Measurements from ENCODE around the gene SCYGR6. TPM values are rescaled to one million over a fixed set of nuclear protein-coding genes. Genes with fewer than 3 reads are reported as not detected.
A peak's percentile ranks its signal among the peaks of the same experiment; 100 is the strongest.

The SCYGR6 gene
- total RNA-seq, result not detected

DNA sequence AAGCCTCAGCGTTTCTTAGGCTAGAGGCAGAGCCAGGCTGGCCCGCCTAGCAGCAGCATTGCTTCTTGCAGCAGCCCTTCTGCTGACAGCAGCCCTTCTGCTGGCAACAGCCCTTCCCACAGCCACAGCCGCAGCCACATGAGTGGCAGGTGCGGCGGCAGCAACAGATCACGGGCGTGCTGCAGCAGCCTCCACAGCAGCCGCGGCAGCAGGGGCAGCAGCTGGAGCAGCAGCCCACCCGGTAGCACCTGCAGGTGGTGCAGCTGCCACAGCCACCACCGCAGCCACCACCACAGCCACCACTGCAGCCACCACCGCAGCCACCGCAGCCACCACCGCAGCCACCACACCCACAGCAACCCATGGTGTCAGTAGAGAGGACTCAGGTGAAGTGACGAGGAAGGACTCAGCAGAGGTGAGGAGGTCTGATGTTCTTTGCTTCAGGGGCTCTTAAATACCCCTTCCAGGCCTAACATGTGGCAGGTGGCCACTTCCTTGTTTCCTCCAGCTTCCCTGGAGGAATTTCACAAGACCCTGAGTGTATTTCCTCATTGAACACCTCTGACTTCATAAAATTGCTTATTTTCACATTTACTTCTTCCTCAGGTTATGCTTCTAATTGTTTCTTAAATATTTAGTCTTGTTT is at the start of gene SCYGR6:
TSS of gene SCYGR6 (minus strand) at position 364 of the 646 bp plus-strand sequence. CDS start at position 364, 0 bp downstream.
- H3K4me1 ChIP-seq (ENCODE audit: control insufficient read depth in 3 of 3, insufficient read depth in 3 of 3, low read length in 3 of 3), result no peaks in the 10 kb centered on the region

GRCh38 chr2:227774011-227774624 is 49.6 kb upstream of the SCYGR6 start:
- no peaks in the 10 kb centered on the region for H3K9me3 ChIP-seq (ENCODE audit: control insufficient read depth in 3 of 3, low read length in 3 of 3)
- H3K36me3 ChIP-seq (ENCODE audit: control insufficient read depth in 3 of 3, insufficient read depth in 3 of 3, low read length in 3 of 3), result no peaks in the 10 kb centered on the region
- H3K4me1 ChIP-seq (ENCODE audit: control insufficient read depth in 3 of 3, insufficient read depth in 3 of 3, low read length in 3 of 3), result no peaks in the 10 kb centered on the region
- no peak overlapping the region for H3K27ac ChIP-seq (ENCODE audit: low read depth, low read length)
- H3K9ac ChIP-seq (ENCODE audit: low read depth in 1 of 3, low read length in 3 of 3), result no peak overlapping the region
- H3K4me3 ChIP-seq (ENCODE audit: low read length in 3 of 3), result no peak overlapping the region
- H3K27me3 ChIP-seq (ENCODE audit: control insufficient read depth in 3 of 3, insufficient read depth in 3 of 3, low read length in 3 of 3), result no peaks in the 10 kb centered on the region

More for the DNA sequence above, at the start of gene SCYGR6:
- Histone ChIP-seq H3K4me3 (ENCODE audit: low read length in 3 of 3) (no peak within 1 kb of the TSS), H3K9me3 (ENCODE audit: control insufficient read depth in 3 of 3, low read length in 3 of 3) (no peaks in the 10 kb centered on the region), H3K36me3 (ENCODE audit: control insufficient read depth in 3 of 3, insufficient read depth in 3 of 3, low read length in 3 of 3) (no peaks in the 10 kb centered on the region), H3K27ac (ENCODE audit: low read depth, low read length) (no peak within 1 kb of the TSS), H3K27me3 (ENCODE audit: control insufficient read depth in 3 of 3, insufficient read depth in 3 of 3, low read length in 3 of 3) (peaks cover 0 to 4% (median 3%) of the 10 kb centered on the region in 3 donors), H3K9ac (ENCODE audit: low read depth in 1 of 3, low read length in 3 of 3) (no peak within 1 kb of the TSS)

GRCh38 chr2:227772932-227773331 is 48.4 kb upstream of the SCYGR6 start:
- no peak overlapping the region for H3K27ac ChIP-seq (ENCODE audit: low read depth, low read length)
- no peaks in the 10 kb centered on the region for H3K36me3 ChIP-seq (ENCODE audit: control insufficient read depth in 3 of 3, insufficient read depth in 3 of 3, low read length in 3 of 3)
- H3K4me3 ChIP-seq (ENCODE audit: low read length in 3 of 3), result no peak overlapping the region
- no peaks in the 10 kb centered on the region for H3K27me3 ChIP-seq (ENCODE audit: control insufficient read depth in 3 of 3, insufficient read depth in 3 of 3, low read length in 3 of 3)
- no peaks in the 10 kb centered on the region for H3K4me1 ChIP-seq (ENCODE audit: control insufficient read depth in 3 of 3, insufficient read depth in 3 of 3, low read length in 3 of 3)
- no peak overlapping the region for H3K9ac ChIP-seq (ENCODE audit: low read depth in 1 of 3, low read length in 3 of 3)
- no peaks in the 10 kb centered on the region for H3K9me3 ChIP-seq (ENCODE audit: control insufficient read depth in 3 of 3, low read length in 3 of 3)

- Histone ChIP-seq H3K27me3 (ENCODE audit: control insufficient read depth in 3 of 3, insufficient read depth in 3 of 3, low read length in 3 of 3) (no peaks in the 10 kb centered on the region), H3K9ac (ENCODE audit: low read depth in 1 of 3, low read length in 3 of 3) (peak overlapping the region in 1 of 3 donors; percentile 12), H3K27ac (ENCODE audit: low read depth, low read length) (no peak overlapping the region), H3K9me3 (ENCODE audit: control insufficient read depth in 3 of 3, low read length in 3 of 3) (no peaks in the 10 kb centered on the region), H3K36me3 (ENCODE audit: control insufficient read depth in 3 of 3, insufficient read depth in 3 of 3, low read length in 3 of 3) (no peaks in the 10 kb centered on the region), H3K4me1 (ENCODE audit: control insufficient read depth in 3 of 3, insufficient read depth in 3 of 3, low read length in 3 of 3) (no peaks in the 10 kb centered on the region), H3K4me3 (ENCODE audit: low read length in 3 of 3) (no peak overlapping the region)
Observed at GRCh38 chr2:227772197-227772661, 47.7 kb upstream of the SCYGR6 start.

GRCh38 chr2:227767830-227768229 is 43.3 kb upstream of the SCYGR6 start:
- H3K27ac ChIP-seq (ENCODE audit: low read depth, low read length), result no peak overlapping the region

GRCh38 chr2:227766373-227766883 is 41.9 kb upstream of the SCYGR6 start:
- H3K27me3 ChIP-seq (ENCODE audit: control insufficient read depth in 3 of 3, insufficient read depth in 3 of 3, low read length in 3 of 3), result no peaks in the 10 kb centered on the region
- no peaks in the 10 kb centered on the region for H3K9me3 ChIP-seq (ENCODE audit: control insufficient read depth in 3 of 3, low read length in 3 of 3)
- no peaks in the 10 kb centered on the region for H3K4me1 ChIP-seq (ENCODE audit: control insufficient read depth in 3 of 3, insufficient read depth in 3 of 3, low read length in 3 of 3)

More at GRCh38 chr2:227767830-227768229, 43.3 kb upstream of the SCYGR6 start:
- Histone ChIP-seq H3K27me3 (ENCODE audit: control insufficient read depth in 3 of 3, insufficient read depth in 3 of 3, low read length in 3 of 3) (no peaks in the 10 kb centered on the region), H3K36me3 (ENCODE audit: control insufficient read depth in 3 of 3, insufficient read depth in 3 of 3, low read length in 3 of 3) (no peaks in the 10 kb centered on the region), H3K4me1 (ENCODE audit: control insufficient read depth in 3 of 3, insufficient read depth in 3 of 3, low read length in 3 of 3) (no peaks in the 10 kb centered on the region), H3K4me3 (ENCODE audit: low read length in 3 of 3) (no peak overlapping the region), H3K9me3 (ENCODE audit: control insufficient read depth in 3 of 3, low read length in 3 of 3) (no peaks in the 10 kb centered on the region), H3K9ac (ENCODE audit: low read depth in 1 of 3, low read length in 3 of 3) (no peak overlapping the region)

DNA sequence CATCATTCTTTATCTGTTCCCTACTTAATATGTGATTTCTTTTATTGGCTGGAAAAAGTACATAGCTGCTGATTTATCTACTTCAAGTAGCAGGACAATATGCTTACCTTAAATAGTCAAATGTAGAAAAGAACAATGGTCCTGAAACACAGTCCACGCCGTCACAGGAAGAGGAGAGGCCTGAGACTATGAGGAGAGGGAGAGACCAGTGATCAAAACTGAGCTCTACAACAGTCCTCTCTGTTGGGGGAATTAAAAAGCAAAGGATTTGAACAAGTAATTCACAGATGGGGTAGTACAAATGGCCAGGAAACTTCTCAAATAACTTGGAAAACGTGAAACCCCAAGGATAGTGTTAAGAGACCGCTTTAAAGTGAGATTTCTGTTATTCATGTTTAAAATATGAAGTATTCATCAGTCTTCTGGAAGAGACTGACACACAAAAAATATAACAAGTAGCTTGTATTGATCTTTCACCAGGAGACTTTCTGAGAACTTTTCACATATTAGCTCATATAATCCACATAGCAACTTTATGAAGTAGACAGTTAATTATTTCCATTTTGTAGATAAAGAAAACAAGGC is 41.3 kb upstream of the SCYGR6 start:
- H3K36me3 ChIP-seq (ENCODE audit: control insufficient read depth in 3 of 3, insufficient read depth in 3 of 3, low read length in 3 of 3), result no peaks in the 10 kb centered on the region
- H3K9ac ChIP-seq (ENCODE audit: low read depth in 1 of 3, low read length in 3 of 3), result peak overlapping the region in 1 of 3 donors; percentile 2
- H3K4me1 ChIP-seq (ENCODE audit: control insufficient read depth in 3 of 3, insufficient read depth in 3 of 3, low read length in 3 of 3), result no peaks in the 10 kb centered on the region
- no peaks in the 10 kb centered on the region for H3K27me3 ChIP-seq (ENCODE audit: control insufficient read depth in 3 of 3, insufficient read depth in 3 of 3, low read length in 3 of 3)
- H3K9me3 ChIP-seq (ENCODE audit: control insufficient read depth in 3 of 3, low read length in 3 of 3), result no peaks in the 10 kb centered on the region
- H3K27ac ChIP-seq (ENCODE audit: low read depth, low read length), result no peak overlapping the region
- no peak overlapping the region for H3K4me3 ChIP-seq (ENCODE audit: low read length in 3 of 3)

More at GRCh38 chr2:227766373-227766883, 41.9 kb upstream of the SCYGR6 start:
- Histone ChIP-seq H3K9ac (ENCODE audit: low read depth in 1 of 3, low read length in 3 of 3) (peak overlapping the region in 1 of 3 donors; percentile 2), H3K27ac (ENCODE audit: low read depth, low read length) (no peak overlapping the region), H3K36me3 (ENCODE audit: control insufficient read depth in 3 of 3, insufficient read depth in 3 of 3, low read length in 3 of 3) (no peaks in the 10 kb centered on the region), H3K4me3 (ENCODE audit: low read length in 3 of 3) (no peak overlapping the region)

GRCh38 chr2:227761740-227762476 is 37.4 kb upstream of the SCYGR6 start:
- no peak overlapping the region for H3K27ac ChIP-seq (ENCODE audit: low read depth, low read length)
- no peaks in the 10 kb centered on the region for H3K27me3 ChIP-seq (ENCODE audit: control insufficient read depth in 3 of 3, insufficient read depth in 3 of 3, low read length in 3 of 3)
- no peak overlapping the region for H3K4me3 ChIP-seq (ENCODE audit: low read length in 3 of 3)
- no peaks in the 10 kb centered on the region for H3K4me1 ChIP-seq (ENCODE audit: control insufficient read depth in 3 of 3, insufficient read depth in 3 of 3, low read length in 3 of 3)
- no peaks in the 10 kb centered on the region for H3K36me3 ChIP-seq (ENCODE audit: control insufficient read depth in 3 of 3, insufficient read depth in 3 of 3, low read length in 3 of 3)
- no peaks in the 10 kb centered on the region for H3K9me3 ChIP-seq (ENCODE audit: control insufficient read depth in 3 of 3, low read length in 3 of 3)
- no peak overlapping the region for H3K9ac ChIP-seq (ENCODE audit: low read depth in 1 of 3, low read length in 3 of 3)

DNA sequence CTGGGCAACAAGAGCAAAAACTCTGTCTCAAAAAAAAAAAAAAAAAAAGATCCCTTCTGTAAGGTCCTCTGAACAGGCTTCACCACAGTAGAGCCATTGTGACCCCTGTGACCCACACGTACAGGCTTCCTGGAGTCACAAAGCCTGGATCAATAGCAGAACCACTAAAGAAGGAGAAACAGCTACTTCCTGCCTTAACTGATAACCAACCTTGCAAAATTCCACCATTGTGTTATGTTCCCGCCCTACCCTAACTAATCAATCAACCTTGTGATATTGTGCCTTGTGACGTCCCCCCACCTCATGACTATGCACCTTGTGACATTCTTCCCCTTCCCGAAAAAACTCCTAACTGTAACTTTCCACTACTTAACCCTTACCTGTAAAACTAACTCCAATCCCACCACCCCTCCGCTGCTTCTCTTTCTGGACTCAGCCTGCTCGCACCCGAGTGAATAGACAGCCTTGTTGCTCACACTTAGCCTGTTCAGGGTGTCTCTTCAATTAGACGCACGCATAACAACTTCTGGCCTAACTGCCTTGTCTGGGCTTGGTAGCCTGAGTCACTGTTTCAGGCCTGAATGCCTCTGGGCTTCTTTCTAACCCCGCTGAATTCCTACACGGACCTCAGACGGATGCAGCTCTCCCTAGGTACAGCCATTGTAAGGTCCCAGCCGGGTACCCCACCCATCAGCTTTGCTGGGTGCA is 35.0 kb upstream of the SCYGR6 start:
- Histone ChIP-seq H3K9ac (ENCODE audit: low read depth in 1 of 3, low read length in 3 of 3) (no peak overlapping the region), H3K4me1 (ENCODE audit: control insufficient read depth in 3 of 3, insufficient read depth in 3 of 3, low read length in 3 of 3) (no peaks in the 10 kb centered on the region), H3K4me3 (ENCODE audit: low read length in 3 of 3) (no peak overlapping the region), H3K9me3 (ENCODE audit: control insufficient read depth in 3 of 3, low read length in 3 of 3) (no peaks in the 10 kb centered on the region), H3K27me3 (ENCODE audit: control insufficient read depth in 3 of 3, insufficient read depth in 3 of 3, low read length in 3 of 3) (no peaks in the 10 kb centered on the region), H3K36me3 (ENCODE audit: control insufficient read depth in 3 of 3, insufficient read depth in 3 of 3, low read length in 3 of 3) (no peaks in the 10 kb centered on the region), H3K27ac (ENCODE audit: low read depth, low read length) (no peak overlapping the region)

All from skeletal muscle tissue (tissue), 4 donors.